ENCODE measurements around the gene VTN. TPM values are rescaled to one million over a fixed set of nuclear protein-coding genes. Genes with fewer than 3 reads are reported as not detected.

VTN gene
- total RNA-seq, 1 donor from 2014 or later: 1.3 TPM

DNA sequence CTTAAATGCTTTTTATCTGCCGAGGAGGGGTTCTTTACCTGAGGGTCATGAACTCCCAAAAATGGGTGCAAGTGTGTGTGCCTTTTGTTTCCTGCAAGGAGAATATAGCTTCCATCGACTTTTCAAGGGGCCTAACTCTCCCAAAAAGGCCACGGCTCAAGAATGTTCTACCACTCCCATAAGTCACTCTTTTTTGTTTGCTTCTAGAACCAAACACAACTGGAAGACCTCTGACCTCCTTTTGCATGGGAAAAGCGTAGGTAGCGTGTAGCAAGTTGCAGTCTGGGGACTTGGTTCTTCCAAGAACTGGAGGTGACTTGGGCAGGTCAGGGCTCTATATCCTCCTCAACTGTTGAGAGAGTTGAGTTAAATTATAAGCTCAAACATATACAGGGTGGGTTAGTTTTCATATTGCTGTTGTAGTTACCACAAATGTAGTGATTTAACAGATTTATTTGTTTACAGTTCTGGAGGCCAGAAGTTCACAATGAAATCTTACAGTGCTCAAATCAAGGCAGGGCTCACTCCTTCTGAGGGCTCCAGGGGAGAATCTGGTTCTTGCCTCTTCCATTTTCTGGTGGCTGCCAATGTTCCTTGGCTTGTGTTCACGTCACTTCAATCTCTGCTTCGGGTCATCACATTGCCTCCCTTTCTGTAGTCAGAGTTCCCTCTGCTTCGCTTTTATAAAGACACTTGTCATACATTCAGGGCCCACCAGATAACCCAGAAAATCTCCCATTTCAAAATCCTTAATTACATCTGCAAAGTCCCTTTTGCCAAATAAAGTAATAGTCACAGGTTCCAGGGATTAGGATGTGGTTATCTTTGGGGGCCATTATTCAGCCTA lies 49.7 kb downstream of the VTN start:
- intact Hi-C loops (cut with DNase I): no loop called here
- TF ChIP-seq CTCF (IDR thresholded peaks at IDR 0.05): no peak
- peaks cover 30% of the 10 kb centered on the region for H3K4me1 ChIP-seq
- no peak for ATAC-seq
- DNase-seq: no peak
- no peaks in the 10 kb centered on the region for H3K9me3 ChIP-seq
- H3K27me3 ChIP-seq: no peaks in the 10 kb centered on the region
- peak overlapping the region; percentile 80 for H3K4me3 ChIP-seq
- H3K27ac ChIP-seq: no peak overlapping the region
- no peaks in the 10 kb centered on the region for H3K36me3 ChIP-seq

DNA sequence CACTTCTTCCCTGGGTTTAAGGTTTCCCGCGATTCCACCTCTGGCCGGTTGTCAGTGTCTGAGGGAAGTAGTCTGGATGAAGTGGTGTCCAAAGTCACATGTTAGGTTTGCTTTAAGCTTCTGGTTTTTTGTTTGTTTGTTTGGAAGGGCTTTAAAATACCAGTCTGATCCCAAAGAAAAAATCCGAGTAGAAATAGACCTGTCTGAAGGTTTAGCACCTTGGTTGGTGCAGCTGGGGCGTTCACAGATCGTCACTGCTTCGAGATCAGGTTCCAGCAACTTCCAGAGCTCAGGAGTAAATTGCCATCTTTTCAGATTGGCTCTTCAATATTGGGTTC lies 50.5 kb downstream of the VTN start:
- ATAC-seq: no peak
- H3K36me3 ChIP-seq: no peaks in the 10 kb centered on the region
- peak overlapping the region; percentile 66 for H3K27ac ChIP-seq
- intact Hi-C loops (cut with DNase I): no loop called here
- no peak for DNase-seq
- H3K4me1 ChIP-seq: peaks cover 22% of the 10 kb centered on the region
- H3K9me3 ChIP-seq: no peaks in the 10 kb centered on the region
- H3K27me3 ChIP-seq: no peaks in the 10 kb centered on the region
- H3K4me3 ChIP-seq: peak overlapping the region; percentile 80
- TF ChIP-seq CTCF (IDR thresholded peaks at IDR 0.05): no peak

GRCh38 chr17:28318759-28319597 lies 51.1 kb downstream of the VTN start, which contains the start of gene TMEM97:
TMEM97 (plus strand) TSS chr17:28319200; CDS start chr17:28319240, 40 bp downstream.
- H3K36me3 ChIP-seq: no peaks in the 10 kb centered on the region
- intact Hi-C loops (cut with DNase I): no loop called here
- peak within 1 kb of the TSS; percentile 66 for H3K27ac ChIP-seq
- ATAC-seq: peak; percentile 99
- H3K9me3 ChIP-seq: no peaks in the 10 kb centered on the region
- peak within 1 kb of the TSS; percentile 80 for H3K4me3 ChIP-seq
- TF ChIP-seq CTCF (IDR thresholded peaks at IDR 0.05): peak; percentile 7
- peaks cover 17% of the 10 kb centered on the region for H3K4me1 ChIP-seq
- no peaks in the 10 kb centered on the region for H3K27me3 ChIP-seq
- peak; percentile 98 for DNase-seq

DNA sequence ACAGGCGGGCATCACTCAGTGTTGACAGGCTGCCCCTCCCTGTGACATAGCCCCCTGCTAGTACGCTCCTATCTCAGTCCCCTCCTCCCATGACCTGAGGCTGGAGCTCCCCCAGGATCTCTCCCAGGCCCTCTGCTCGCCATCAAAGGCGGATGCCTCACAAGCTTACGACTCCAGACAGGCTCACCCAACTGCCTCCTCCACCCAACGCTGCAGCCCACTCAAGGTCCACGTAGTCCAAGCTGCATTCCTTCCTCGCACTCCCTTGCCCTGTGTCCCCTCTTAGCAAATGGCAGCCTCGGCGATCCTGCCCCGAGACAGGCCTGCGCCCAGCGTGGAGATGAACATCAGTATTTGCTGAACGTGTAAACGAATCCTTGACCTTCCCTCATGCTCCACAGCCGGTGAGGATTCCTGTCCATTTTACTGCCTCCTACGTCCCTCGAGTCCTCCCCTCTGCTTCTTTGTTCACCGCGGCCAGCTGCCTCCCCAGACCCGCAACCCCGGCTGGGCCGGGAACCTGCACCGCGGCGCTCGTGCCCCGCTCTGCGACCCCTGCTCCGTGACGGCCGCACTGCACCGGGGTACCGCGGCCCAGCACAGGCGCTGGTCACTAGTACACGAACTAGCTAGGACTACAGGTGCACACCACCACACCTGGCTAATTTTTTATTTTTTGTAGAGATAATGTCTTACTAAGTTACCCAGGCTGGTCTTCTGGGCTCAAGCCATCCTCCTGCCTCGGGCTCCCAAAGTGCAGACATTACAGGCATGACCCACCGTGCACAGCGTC lies 51.9 kb downstream of the VTN start:
- no peaks in the 10 kb centered on the region for H3K36me3 ChIP-seq
- H3K9me3 ChIP-seq: no peaks in the 10 kb centered on the region
- H3K4me1 ChIP-seq: peaks cover 15% of the 10 kb centered on the region
- ATAC-seq (no peak), DNase-seq (no peak)
- intact Hi-C loops (cut with DNase I): no loop called here
- H3K27ac ChIP-seq: no peak overlapping the region
- H3K27me3 ChIP-seq: no peaks in the 10 kb centered on the region
- peak overlapping the region; percentile 80 for H3K4me3 ChIP-seq
- no peak for TF ChIP-seq CTCF (IDR thresholded peaks at IDR 0.05)

Small RNA genes lying within 50 kb of the gene (microRNA-seq; reads per million reads assigned to microRNA genes)
- 0.50 reads per million for gene MIR4723 (ENCODE audit: borderline microRNAs expressed)

Other genes with a start within 250 kb of the VTN start
- gene TMEM97, start 51.1 kb downstream of the VTN start, total RNA-seq: 64.4 TPM
- 33.3 TPM for gene IFT20, start 34.8 kb downstream of the VTN start, total RNA-seq
- gene TNFAIP1, start 34.5 kb downstream of the VTN start, total RNA-seq: 82.7 TPM
- gene POLDIP2, start 12.8 kb downstream of the VTN start, total RNA-seq: 55.3 TPM
- gene SEBOX, start 5.1 kb downstream of the VTN start, total RNA-seq: not detected
- 14.4 TPM for gene SARM1, start 1.4 kb upstream of the VTN start, total RNA-seq
- 17.0 TPM for gene SLC46A1, start 35.9 kb upstream of the VTN start, total RNA-seq
- 0.87 TPM for gene SLC13A2, start 103.3 kb upstream of the VTN start, total RNA-seq
- 0.35 TPM for gene FOXN1, start 136.0 kb upstream of the VTN start, total RNA-seq
- 22.7 TPM for gene UNC119, start 182.3 kb upstream of the VTN start, total RNA-seq
- 43.0 TPM for gene PIGS, start 201.2 kb upstream of the VTN start, total RNA-seq
- gene ALDOC, start 206.6 kb upstream of the VTN start, total RNA-seq: 10.5 TPM
- 3.2 TPM for gene SPAG5, start 228.7 kb upstream of the VTN start, total RNA-seq
- 12.3 TPM for gene RSKR, start 243.9 kb upstream of the VTN start, total RNA-seq

Measured in upper lobe of right lung (tissue), 1 donor.